GM18907 (cell line): ENCODE data around the gene GADD45A.

Source experiments
- ATAC-seq: cut with Tn5 transposase; IDR thresholded peaks from one replicate; pipeline ENCODE4 v1.9.1; 2021; ENCODE audit warnings: mild to moderate bottlenecking, moderate library complexity; ENCODE audit not compliant: unreplicated experiment

The GADD45A gene

DNA sequence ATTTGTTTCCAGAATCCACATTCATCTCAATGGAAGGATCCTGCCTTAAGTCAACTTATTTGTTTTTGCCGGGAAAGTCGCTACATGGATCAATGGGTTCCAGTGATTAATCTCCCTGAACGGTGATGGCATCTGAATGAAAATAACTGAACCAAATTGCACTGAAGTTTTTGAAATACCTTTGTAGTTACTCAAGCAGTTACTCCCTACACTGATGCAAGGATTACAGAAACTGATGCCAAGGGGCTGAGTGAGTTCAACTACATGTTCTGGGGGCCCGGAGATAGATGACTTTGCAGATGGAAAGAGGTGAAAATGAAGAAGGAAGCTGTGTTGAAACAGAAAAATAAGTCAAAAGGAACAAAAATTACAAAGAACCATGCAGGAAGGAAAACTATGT, 2.6 kb downstream of the GADD45A start:
- no peak for ATAC-seq

DNA sequence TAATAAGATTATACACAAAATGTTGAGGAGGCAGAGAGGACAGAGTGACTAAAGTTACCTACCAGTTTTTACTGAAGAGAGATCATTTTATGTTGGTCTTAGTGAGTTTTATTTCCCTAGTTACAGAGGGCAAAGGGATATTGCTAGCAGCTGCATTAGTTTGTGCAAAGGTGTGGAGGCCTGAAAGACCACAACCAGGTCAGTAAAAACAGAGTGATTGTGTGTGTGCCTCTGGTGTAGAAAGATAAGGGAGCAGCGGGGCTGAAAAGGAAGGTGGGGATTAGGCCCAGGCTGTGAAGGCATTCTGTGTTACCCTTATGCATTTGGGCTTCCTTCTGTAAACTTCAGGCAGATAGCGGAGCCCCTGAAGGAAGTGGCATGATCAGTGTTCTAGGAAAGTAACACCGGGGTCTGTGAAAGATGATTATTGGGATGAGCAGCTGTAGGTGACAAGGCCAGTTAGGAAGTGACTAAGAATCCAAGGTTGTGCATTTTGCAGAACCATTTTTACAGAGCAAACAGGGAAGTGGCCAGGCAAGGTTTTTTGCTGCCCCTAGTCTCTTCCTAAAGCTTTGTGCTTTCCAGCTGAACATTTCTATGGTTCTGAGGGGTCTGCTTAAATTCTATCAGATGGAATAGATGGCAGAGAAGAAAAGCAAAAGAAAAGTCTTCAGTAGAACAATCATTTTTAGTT, 3.7 kb downstream of the GADD45A start:
- ATAC-seq, result no peak

DNA sequence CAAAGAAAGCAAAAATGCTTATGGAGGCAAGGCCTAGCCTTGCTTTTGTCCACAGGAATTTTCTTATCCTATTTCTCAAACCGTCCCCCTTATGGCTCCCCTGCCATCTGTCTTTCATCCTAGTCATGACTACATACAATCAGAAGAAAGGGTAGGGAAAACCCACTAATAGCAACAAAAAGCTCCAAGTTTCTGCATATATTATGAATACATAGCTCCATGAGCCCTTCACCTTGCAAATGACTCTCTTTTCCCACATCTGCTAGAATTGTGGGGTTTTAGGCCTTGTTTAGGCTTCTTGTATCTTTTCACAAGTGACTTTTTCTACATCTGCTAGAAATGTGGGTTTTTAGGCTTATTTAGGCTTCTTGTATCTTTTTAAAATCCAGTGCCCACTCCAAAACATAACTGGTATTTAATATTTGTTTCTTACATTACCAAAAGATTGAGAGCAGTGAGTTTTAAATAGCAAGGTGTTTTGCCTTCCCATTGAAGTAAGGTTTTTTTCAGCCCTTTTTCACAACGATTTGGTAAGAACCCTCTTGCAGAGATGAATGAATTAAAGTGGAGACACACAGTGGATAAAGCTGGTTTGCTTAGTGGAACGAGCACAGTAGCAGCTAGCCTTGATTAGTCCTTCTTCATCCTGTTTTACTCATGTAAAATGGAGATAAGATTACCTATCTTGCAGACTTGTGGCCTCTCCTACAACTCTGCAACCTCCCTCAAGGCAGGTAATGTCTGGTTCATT, 4.4 kb downstream of the GADD45A start:
- no peak for ATAC-seq

DNA sequence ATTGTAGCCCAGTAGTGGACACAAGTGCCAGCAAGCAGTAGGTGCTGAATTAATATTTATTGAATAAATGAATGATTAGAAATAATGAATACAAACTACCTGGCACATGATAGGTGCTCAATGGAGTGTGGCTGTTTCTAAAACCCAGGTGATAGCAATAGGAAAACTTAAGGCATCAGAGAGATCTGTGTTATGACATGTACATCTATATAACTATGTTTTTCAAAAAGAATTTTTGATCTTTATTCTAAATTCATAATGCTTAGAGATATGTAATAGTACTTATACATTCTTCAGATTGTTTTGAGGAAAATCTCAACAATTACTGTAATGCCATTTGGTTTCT, 5.0 kb downstream of the GADD45A start:
- ATAC-seq, result no peak

DNA sequence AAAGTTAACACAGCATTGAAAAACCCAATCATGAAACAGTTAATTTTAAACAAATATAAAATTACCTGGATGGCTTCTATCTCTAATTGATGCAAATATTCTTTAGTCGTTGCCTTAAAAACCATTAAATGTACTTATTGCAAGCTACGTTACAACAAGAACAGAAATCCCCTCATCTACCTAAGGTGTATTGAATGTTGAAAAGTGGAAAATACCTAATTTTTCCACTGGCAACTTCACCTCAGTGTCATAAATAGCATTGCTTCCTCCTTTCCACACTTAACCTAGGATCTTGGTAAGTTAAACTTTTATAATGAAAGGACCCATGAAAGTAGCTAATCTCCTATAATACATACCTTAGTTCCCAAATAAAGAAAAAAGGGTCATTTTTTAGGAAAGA, 5.4 kb downstream of the GADD45A start:
- no peak for ATAC-seq

DNA sequence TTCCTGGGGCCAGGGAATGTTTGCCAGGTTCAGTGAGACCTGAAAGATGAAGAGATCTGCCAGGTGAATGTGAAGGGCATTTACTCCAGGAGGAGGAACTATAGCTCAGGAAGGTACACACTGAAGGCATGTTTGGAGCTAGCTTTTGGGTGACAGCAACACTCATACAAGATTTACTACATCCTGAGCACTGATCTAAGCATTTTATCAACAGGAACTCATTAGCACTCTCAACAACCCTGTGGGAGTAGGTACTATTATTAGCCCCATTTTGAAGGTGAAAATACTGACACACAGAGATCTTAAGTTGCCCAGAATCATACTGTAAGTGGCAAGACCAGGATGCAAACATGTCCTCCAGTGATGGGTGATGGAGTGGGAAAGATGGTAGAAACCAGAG, 6.7 kb downstream of the GADD45A start:
- ATAC-seq, result no peak

DNA sequence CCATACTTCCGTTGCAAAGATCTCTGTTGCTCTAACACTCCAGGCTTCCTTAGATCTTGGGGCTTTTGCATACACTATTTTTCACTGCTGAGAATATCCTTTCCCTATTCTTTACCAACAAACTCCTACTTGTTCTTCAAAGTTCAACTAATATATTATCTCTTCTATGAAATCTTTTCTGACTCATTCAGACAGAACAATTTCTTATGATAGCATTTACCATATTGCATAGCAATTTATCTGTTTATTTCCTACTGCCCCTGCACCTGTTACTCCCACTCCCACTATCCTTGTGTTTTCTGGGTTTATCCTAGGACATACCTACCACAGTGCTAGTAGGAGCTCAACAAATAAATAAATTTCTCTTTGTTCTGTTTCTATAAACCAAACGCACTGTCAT, 11.0 kb downstream of the GADD45A start:
- ATAC-seq, result no peak

DNA sequence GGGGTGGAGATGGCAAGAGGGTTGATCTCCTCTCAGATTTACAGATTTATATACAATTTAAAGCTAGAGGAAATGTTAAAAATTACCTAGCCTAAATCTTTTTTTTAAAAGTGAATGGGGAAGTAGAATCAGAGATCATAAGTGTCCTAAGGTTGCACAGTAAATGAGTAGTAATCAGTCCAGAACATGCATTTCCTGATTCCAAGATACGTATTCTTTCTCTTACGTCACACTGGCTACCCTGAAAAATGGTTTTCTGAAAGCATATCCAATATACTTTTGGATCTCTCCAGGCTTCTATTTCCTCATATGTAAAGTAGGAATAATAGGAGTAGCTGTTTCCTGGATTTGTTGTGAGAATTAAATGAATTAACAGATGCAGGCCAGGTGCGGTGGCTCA, 11.7 kb downstream of the GADD45A start:
- ATAC-seq, result no peak

DNA sequence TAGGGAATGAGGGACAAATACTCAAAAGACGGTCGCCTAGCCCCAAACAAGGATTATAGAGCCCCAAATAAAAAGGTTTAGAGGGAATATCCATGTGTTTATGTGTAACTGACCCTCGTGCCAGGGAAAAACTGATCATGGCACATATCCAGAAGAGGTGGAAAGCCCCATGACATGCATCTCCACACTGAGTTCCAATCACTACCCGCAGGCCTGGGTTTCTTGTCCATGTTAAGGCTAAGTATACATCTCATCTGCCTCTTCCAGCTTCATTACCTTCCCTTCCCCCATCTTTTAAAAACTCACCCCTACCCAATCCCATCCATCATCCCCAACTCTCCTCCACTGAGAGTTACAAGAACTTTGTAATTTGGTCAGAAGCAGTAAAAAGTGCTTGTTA, 15.2 kb downstream of the GADD45A start:
- ATAC-seq, result no peak

DNA sequence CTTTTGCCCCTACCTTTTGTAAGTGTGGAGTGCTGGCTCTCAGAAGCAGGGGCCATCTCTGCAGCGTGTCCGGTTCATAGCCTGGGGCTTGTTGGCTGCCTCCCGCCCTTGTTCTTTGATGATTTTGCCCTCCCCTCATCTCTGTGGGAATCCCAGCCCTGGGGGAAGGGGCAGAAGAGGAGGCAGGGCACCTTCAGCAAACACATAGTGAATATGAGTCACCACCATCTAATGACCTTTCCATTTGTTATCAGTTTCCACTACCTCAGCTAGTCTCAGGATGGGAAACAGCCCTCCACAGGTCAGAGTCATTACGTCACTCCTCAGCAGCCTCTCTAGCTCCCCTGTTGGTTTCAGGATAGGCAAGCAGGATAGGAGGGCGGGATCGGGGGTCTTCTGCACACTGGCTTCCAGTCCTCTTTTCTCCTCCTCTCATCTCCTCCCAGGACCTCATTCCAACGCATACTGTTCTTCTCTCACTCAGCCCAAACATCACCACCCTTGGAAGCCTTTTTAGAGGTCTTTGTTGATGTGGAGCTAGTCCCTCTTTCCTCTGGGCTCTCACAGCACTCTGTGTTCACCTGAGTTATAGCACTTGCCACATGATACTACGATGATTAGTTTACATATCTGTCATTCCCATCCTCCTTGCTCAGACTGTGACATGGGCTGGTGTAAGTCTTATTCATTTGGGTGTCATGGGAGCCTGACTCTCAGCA, 15.8 kb downstream of the GADD45A start:
- no peak for ATAC-seq

DNA sequence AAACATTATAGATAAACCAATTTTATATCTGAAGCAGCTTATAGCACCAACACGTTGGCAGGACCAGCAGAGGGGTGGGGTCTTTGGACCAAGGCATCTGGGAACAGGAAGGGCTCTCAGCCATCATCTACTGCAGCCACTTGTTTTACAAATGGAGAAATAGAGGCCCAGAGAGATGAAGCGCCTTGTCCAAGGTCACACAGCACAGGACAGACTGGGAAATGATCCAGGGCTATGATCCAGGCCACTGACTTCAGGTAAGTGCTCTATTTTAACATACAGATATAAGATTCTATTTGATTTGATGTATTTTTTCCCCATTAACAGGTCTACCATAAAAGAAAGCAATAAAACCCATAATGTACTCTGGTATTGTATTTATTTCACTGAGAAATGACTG, 16.9 kb downstream of the GADD45A start:
- ATAC-seq, result no peak

DNA sequence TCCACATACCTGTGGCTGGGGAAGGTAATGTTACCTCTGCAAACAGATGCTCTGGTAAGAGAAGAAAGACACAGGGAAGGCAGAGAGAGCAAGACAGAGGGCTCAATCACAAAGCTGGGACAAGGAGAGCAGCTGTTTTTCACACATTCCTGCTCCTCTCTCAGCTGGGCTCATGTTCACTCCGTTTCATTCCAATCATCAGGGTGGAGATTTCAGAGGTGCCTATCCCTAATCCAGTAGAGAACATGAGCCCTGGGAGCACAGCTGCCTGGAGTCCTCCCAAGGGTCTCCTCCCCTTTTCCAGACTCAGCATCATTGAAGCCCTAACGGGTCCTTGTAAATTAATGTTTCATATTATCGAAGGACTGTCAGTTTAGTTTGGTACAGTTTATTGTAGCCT, 19.4 kb downstream of the GADD45A start:
- no peak for ATAC-seq

DNA sequence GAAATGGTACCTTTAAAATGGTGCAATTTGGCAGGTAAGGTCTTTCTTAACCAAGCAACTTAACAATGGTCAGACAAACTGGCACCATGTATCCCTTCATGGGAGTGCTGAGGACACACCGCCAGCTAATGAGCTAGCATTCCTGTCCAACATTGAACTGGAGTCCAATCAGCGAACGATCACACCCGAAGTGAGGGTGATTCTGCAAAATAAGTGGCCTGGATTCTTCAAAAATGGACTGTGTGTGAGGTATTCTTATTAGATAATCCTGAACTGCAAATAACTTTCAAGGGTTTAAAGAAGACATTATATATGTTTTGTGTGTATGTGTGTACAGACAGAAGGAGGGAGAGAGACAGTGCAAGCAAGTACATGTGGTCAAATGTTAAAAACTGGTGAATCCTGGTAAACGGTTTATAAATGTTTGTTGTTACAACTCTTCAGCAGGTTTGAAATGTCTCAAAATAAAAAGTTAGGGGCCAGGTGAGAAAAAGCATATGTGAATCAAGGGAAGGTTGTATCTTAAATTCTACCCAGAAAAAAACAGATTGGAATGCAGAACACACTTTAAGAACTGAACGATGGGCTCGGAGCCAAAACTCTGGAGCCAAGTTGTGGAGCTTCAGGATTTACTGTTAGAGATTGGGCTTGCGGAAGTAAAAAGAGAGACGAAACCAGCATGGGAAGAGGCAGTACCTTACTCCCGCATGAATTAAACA, 20.9 kb downstream of the GADD45A start:
- no peak for ATAC-seq

DNA sequence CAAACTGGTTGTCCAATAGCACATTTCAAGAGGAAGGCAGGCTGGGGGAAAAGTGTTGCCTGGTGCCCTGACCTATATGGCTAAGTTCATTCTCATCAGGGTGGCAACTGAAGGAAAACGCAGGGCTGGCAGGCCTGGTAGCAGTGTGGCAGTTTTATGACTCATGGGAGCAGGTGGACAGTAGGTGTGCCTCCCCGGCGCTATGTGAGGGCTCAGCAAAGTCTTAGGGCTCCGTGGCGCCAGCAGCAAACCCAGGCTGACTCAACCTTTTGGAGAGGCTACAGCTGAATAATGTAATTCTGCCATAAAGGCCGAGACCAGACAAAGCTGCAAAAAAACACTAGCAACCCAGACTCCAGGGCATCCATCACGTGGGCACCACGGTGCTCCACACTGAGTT, 23.6 kb downstream of the GADD45A start:
- ATAC-seq, result no peak

DNA sequence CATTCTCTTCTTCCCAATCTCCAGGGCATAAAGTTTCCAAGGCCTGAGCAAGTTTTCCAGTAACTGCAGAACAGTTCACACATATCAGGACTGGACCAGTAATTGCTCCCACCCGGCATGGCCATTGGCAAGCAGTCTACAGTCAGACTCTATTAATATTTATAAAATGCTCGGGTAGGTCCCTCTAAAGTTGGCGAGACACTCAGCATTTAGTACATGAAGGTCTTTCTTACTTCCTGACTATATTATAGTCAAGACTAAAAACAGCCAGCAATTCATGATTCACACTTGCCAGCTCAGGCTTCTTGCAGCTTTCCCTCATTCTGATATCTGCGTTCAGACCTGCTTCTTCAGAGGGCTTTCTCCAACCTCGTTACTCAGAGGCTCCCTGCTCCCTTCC, 25.4 kb downstream of the GADD45A start:
- ATAC-seq, result no peak

DNA sequence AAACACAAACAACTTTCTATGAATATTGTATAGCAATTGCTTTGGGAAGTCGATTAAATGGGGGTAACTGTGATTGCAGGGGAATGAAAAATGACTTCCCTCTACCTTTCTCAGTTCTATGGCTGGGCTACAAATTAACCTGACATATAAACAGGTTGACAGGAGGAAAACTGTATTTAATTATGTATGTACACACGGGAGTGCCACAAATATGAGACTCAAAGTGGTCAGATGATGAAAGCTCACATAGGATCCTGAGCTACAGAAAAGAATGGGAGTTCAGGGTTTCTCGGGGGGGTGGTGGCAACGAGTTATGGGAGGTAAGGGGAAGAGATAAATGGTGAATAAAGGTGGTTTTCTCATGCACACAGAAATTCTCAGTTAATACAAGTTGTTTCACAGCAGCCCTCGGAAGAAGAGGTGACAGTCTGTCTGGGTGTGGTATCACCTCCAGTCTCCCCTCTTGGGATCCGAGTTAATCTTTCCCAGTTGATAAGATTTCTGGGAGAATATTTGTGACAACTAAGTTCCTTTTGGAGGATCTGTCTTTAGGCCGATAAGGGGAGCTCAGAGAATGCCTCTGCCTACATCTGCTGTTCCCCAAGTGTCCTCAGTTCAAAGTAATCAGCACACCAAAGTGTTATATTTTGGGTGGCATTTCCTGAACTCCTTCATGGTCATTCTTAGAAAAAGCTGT, 26.3 kb downstream of the GADD45A start:
- no peak for ATAC-seq

DNA sequence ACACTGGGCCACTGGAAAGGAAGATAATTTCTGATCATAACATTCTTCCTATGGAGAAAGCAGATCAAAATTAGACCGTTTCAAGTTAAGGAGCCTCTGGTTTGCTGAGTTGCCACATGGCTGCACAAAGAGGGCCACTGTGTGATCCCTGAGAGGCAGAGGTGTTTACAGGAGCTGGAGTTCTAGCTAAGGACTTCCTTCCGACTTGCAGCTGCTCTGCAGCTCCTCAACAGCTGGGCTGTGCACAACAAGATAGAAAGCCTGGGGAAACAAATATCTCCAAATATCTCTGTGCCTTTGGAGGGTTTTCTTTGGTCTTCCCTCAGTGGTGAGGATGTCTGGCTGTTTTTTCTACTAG, 26.8 kb downstream of the GADD45A start:
- no peak for ATAC-seq

DNA sequence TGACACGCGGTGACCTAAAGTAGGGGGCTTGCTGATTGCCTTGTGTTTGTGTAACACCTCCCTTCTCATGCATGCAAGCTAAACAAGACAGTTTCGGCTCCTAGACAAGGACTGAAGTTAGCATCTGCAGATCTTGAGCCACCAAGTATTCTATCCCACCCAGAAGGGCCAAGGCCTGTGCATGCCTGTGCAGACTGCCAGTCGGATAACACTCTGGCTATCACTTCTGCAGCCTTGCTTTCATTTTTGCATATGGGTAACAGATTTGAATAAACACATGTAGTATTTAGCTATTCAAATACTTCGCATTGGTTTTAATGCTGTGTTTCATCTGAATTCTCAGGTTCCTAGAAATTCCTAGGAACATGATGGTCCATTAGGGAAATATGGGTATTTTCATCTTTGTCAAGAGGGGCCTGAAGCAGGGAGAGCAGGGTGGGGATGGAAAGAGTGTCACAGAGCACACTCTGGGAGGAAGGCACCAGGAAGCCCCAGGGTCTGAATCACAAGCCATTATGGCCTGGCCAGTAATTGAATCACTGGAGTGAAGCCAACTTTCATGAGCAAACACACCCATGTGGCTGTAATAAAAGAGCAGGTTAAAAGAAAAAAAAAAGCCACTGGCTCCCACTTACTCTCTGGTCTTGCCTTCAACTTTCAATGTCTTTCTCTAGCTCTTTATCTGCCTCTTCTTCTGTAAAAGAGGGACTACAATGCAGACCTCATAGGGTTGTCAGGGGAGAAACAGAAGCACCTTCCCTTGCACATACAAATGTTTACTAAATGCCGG, 28.3 kb downstream of the GADD45A start:
- no peak for ATAC-seq

DNA sequence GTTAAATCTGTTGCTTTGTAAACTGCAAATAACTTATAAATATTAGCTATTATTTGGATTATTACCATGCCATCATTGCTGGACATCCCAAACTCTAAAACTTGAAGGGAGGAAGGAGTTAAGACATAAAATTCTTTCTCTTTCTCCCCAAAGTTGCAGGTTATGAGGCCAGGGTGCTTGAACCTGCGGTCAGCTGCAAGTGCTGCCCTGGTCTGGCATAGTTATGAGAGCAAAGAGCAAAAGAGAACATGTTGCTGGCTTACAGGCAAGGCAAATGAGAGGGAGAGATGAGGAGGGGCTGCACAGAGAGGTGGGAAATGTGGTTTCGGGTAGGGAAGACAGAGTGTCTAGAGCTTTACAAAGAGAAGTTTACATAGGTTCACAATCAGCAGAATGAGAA, 30.8 kb downstream of the GADD45A start:
- ATAC-seq, result no peak

DNA sequence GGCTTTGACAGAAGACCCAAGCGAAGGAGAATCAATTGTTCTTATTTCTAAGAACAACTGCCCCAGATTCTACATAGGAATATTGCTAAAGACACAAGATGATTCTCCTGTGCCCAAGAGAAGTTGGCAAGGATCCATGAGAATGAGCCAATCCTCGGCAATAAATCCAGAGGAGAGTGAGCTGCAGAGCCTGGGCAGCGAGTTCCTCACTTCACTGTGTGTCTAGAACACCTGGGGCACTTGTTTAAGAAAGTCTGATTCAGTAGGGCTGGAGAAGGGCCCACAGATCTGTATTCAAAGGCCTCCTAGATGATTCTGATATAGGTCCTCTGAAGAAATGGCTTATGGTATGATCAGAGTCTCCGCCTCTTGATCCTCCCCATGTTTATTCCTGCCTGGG, 31.8 kb downstream of the GADD45A start:
- ATAC-seq, result no peak
